ENCODE results near the gene RPL28.
"Not testable (repeated sequence)": the region's sequence is repeated elsewhere in the genome, so short reads cannot be mapped to it uniquely, and the experiment has no call there.

Gene RPL28

DNA sequence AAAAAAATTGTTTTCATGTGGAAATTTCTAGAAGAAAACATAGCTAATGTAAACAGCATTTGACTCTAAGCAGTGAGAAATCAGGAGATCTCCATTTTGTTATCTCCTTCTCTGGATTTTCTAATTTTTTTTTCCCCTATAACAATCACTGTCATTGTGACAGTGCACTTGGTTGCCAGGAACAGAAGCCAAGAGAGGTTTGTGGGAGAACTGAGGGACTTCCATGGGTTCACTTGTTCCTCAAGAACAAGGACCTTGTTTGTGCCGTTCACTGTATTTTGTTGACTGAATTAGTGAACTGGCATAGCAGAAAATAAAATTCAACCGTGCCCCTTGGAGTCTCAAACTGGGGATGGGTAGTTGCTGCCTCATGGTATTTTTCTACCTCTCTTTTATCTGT is 40.3 kb downstream of the RPL28 start:
- no peak for DNase-seq (ENCODE audit: low read depth)

GRCh38 chr19:55431183-55431582 is 45.5 kb downstream of the RPL28 start:
- no peak for DNase-seq (ENCODE audit: low read depth)

GRCh38 chr19:55432241-55432959 is 46.7 kb downstream of the RPL28 start:
- DNase-seq (ENCODE audit: low read depth), result no peak

DNA sequence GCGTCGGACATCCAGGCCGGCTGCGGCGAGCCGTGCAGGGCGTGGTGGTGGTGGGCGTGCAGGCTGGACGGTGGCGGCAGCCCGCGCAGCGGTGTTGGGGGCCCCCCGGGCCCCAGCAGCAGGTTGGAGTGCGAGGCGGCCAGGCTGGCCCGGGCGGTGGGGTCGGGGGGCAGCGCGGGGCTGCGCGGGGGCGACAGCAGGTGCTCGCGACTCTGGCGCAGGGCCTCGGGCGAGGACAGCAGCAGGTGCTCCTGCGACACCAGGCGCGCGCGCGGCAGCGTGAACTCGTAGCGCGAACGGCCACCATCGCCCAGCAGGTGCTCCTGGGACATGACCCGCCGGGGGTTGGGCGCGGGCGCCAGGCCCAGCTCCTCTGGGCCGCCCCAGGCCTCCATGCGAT is 47.6 kb downstream of the RPL28 start:
- DNase-seq (ENCODE audit: low read depth), result no peak

DNA sequence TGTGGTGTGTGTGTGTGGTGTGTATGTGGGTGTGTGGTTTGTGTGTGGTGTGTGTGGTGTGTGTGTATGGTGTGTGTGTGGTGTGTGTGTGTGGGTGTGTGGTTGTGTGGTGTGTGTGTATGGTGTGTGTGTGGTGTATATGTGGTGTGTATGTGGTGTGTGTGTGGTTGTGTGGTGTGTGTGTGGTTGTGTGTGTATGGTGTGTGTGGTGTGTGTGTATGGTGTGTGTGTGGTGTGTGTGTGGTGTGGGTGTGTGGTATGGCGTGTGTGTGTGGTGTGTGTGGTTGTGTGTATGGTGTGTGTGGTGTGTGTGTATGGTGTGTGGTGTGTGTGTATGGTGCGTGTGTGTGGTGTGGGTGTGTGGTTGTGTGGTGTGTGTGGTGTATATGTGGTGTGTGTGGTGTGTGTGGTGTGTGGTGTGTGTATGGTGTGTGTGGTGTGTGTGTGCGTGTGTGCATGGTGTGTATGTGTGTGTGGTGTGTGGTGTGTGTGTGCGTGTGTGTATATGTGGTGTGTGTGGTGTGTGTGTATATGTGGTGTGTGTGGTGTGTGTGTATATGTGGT is 48.7 kb downstream of the RPL28 start:
- no peak for DNase-seq (ENCODE audit: low read depth)

- no peak for DNase-seq (ENCODE audit: low read depth)
These were observed 49.3 kb downstream of the RPL28 start for GRCh38 chr19:55435020-55435419.

DNA sequence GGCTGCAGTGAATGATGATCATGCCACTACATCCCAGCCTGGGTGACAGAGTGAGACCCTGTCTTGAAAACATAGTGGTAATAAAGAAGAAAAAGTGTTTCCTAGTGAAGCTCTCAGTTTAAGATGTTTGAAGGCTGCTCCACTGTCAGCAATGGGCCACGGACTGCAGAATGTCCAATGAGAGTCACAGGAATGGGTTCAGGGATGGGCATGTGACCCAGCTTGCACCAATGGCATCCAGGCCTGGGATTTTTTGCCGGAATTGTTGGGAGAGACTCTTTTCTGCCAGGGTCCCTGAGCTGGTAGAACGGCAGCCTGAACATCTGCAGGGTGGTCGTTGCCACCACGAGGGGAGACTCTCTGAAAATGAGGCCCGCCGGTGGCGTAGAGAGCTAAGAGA is 51.1 kb downstream of the RPL28 start:
- no peak for DNase-seq (ENCODE audit: low read depth)

DNA sequence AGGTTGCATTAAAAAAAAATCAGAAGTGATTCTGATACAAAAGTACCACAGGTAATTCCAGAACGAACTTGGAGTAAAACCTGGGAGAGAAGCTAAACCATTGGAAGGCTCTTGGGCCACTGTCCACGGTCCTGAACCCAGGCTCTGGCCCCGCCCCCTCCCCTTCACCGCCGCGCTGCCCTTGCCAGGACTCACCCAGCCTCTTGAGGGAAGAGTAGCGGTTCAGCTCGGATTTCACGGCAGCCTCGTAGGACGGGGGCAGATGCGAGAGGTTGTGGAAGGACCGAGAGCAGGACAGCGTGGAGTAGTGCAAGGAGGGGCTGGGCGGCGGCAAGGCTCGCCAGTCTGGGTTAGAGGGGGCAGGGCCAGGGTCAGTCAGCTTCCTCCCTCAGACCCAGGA is 51.7 kb downstream of the RPL28 start:
- no peak for DNase-seq (ENCODE audit: low read depth)

DNA sequence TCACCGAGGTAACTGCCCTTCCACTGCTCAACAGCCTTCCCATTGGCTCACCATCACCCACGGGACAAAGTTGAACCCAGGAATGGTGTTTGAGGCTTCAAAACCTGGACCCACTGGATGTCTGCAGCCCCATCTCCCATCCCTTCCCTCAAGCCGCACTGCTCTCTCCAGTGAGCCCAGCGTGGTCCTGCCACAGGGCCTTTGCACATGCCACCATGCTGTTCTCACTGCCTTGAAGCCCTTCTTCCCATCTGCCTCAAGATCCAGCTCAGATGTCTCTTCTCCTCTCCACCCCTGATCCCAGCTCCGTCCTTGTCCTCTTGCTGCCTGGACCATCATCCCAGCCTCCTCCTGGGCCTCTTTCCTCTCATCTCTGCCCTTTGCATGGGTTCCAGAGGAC is 53.3 kb downstream of the RPL28 start:
- DNase-seq (ENCODE audit: low read depth), result no peak

DNA sequence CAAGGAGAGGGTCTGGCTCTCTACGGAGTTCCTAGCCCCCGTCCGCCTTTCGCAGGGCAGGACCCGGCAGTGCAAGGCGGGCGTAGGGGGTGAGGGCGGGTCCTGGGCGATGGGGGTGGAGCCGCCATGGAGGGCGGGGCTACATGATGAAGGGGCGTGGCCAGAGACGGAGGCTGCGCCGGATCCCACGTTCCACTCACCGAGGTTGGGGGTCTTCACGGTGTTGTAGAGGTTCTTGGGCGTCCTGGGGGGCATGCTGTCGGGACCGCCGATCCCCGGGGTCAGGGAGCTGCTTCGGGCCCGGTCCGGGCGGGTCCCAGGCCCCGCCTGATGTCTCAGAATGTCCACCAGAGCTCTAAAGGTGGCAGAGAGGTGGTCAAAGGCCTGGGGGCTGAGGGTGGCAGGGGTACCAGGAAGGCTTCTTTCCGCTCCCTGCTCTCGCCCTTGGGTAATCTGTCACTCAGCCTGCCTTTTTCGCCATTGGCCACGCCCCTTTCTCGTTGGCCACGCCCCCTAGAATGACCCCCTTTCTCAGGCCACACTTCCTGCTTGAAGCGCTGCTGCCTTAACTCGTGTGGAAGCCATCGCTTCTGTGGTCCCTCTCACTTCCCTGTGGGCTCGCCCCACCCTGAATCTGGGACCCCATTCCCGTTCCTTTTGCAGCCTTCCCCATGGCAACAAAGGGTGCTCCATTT is 54.8 kb downstream of the RPL28 start:
- DNase-seq (ENCODE audit: low read depth), result no peak

DNA sequence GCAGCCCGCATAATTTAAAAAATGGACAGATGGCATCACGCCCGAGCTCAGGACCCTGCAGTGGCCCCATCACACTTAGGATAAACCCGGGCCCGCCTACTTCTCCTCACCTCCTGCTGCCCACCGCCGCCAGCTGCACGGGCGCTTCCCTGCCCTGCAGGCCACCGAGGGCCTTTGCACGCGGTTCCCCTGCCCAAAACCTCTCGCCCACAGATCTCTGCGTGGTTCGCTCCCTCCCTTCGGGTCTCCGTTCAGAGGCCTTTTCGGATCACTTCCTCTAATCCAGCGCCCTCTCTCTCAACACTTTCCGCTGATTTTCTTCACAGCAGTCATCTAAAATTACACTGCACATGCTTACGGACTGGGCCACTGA is 55.6 kb downstream of the RPL28 start:
- DNase-seq (ENCODE audit: low read depth), result no peak

GRCh38 chr19:55441692-55442321 is 56.1 kb downstream of the RPL28 start:
- no peak for DNase-seq (ENCODE audit: low read depth)

GRCh38 chr19:55442372-55442961 is 56.7 kb downstream of the RPL28 start:
- no peak for DNase-seq (ENCODE audit: low read depth)

- no peak for DNase-seq (ENCODE audit: low read depth)
These were observed 57.5 kb downstream of the RPL28 start, which contains the start of gene SHISA7 for GRCh38 chr19:55443045-55443823. Gene SHISA7, minus strand, starts transcription at chr19:55443300. Its CDS starts 437 bp downstream, at chr19:55442863.

DNA sequence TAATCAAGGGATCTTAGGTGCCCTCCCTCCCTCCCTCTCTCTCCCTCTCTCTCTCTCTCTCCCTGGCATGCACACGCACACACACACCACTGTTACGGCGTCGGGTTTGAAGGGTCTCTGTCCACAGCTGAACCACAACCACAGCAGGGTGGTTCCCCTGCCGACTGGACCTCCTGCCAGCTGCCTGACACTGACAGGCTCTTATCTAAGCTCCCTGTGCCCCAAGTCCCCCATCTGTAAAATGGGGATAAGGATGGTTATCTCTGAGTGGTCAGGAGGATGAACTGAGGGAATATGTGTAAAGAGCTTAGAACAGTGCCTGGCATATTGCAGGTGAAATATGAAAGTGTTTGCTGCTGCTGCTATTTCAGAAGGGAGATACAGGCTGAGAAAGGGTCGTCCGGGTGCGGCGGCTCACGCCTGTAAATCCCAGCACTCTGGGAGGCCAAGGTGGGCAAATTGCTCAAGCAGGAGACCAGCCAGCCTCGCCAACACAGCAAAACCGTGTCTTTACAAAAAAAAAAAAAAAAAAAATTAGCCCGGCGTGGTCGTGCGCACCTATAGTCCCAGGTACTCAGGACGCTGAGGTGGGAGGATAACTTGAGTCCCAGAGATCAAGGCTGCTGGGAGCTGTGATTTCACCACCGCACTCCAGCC is 58.2 kb downstream of the RPL28 start:
- DNase-seq (ENCODE audit: low read depth), result no peak

- no peak for DNase-seq (ENCODE audit: low read depth)
These were observed 58.9 kb downstream of the RPL28 start for GRCh38 chr19:55444646-55445045.

GRCh38 chr19:55446060-55446459 is 60.3 kb downstream of the RPL28 start:
- no peak for DNase-seq (ENCODE audit: low read depth)

DNA sequence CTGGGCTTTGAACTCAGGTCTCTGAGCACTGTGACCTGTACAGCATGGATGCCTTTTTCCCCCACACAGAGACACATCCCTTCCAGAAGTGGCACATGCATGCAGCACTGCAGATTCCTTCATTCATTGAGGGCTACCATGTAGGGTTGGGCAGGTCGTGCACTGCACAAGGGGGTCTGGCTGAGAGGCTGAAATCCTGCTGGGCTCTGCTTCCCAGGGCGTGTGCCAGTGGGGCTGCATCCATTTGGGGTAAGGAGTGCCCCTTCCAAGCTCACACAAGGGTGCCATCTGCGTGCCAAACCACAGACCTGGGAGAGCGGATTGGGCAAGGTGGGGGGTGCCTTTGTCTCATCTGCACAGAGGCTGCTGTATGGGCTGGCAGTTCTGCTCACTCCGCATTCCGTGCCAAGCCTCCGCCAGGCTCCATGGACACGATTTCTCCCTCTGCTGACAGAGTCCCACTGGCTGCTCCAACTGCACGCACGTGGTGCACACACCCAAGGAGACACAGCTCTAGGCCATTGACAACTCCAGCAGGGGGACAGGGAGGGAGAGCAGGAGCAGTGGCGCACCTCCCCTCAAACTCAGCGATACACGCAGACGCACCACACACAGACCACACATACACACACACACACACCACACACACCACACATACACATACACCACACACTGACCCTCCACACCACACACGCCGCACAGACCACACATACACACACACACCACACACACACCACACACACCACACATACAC is 61.9 kb downstream of the RPL28 start:
- DNase-seq (ENCODE audit: low read depth), result no peak

DNA sequence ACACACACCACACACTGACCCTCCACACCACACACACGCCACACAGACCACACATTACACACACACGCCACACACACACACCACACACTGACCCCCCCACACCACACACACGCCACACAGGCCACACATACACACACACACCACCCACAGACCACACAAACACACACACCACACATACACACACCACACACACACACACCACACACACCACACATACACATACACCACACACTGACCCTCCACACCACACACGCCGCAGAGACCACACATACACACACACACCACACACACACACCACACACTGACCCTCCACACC is 62.4 kb downstream of the RPL28 start:
- not testable (repeated sequence) for DNase-seq (ENCODE audit: low read depth)

- no peak for DNase-seq (ENCODE audit: low read depth)
These were observed 63.7 kb downstream of the RPL28 start for GRCh38 chr19:55449469-55449868.

Measured in stimulated activated CD4-positive, alpha-beta T cell treated with anti-CD3 and anti-CD28 coated beads, Interleukin-2, amount 100 ng/mL, for 4 hours (primary cell).